Renal cortical epithelial cell (primary cell): Measurements from ENCODE around the gene S1PR1. TPM values are rescaled to one million over a fixed set of nuclear protein-coding genes. Genes with fewer than 3 reads are reported as not detected.
A peak's percentile ranks its signal among the peaks of the same experiment; 100 is the strongest.
"Not testable (repeated sequence)": the region's sequence is repeated elsewhere in the genome, so short reads cannot be mapped to it uniquely, and the experiment has no call there.

ENCODE experiments used
- DNase-seq: peaks from one replicate; pipeline ENCODE4 v3.0.0-alpha.2; 2011; ENCODE audit warnings: low read depth
- total RNA-seq: library from RNA; depleted of rRNA; stranded (reverse); fragments of >200 nt; gene quantifications from 2 replicates; pipeline ENCODE4 v1.2.3, GENCODE V29; 2014

The S1PR1 gene
- total RNA-seq, 1 donor from 2014 or later: 8.2 TPM

- no peak for DNase-seq
Measured at GRCh38 chr1:101219924-101220870, 16.6 kb upstream of the S1PR1 start.

- DNase-seq: no peak
Measured at GRCh38 chr1:101220906-101221305, 15.9 kb upstream of the S1PR1 start.

GRCh38 chr1:101221945-101222429 is 14.8 kb upstream of the S1PR1 start:
- no peak for DNase-seq

GRCh38 chr1:101227837-101228236 is 9.0 kb upstream of the S1PR1 start:
- DNase-seq: no peak

- no peak for DNase-seq
Measured at GRCh38 chr1:101228424-101229134, 8.2 kb upstream of the S1PR1 start.

GRCh38 chr1:101232182-101232581 is 4.6 kb upstream of the S1PR1 start:
- DNase-seq: not testable (repeated sequence)

- no peak for DNase-seq
Measured at GRCh38 chr1:101233495-101233894, 3.3 kb upstream of the S1PR1 start.

GRCh38 chr1:101235216-101235695 is 1.6 kb upstream of the S1PR1 start:
- DNase-seq: peak; percentile 41

- DNase-seq: peak; percentile 11
Measured at GRCh38 chr1:101235696-101236515, 913 bp upstream of the S1PR1 start.

GRCh38 chr1:101237229-101237837 is 514 bp downstream of the S1PR1 start:
- DNase-seq: peak; percentile 79

- DNase-seq: no peak
Measured at GRCh38 chr1:101238031-101238628, 1.3 kb downstream of the S1PR1 start.

GRCh38 chr1:101238681-101239094 is 1.9 kb downstream of the S1PR1 start:
- peak; percentile 82 for DNase-seq

GRCh38 chr1:101239095-101240040 is 2.5 kb downstream of the S1PR1 start:
- no peak for DNase-seq

- DNase-seq: no peak
Measured at GRCh38 chr1:101240041-101240430, 3.2 kb downstream of the S1PR1 start.

- DNase-seq: no peak
Measured at GRCh38 chr1:101241485-101242225, 4.8 kb downstream of the S1PR1 start.

GRCh38 chr1:101242324-101243050 is 5.7 kb downstream of the S1PR1 start:
- no peak for DNase-seq

- no peak for DNase-seq
Measured at GRCh38 chr1:101243751-101244150, 6.9 kb downstream of the S1PR1 start.

GRCh38 chr1:101244842-101245241 is 8.0 kb downstream of the S1PR1 start:
- no peak for DNase-seq
